Stimulated activated CD8-positive, alpha-beta memory T cell treated with anti-CD3 and anti-CD28 coated beads, Interleukin-15, amount 100 ng/mL, for 48 hours (primary cell): ENCODE results near the gene C1orf87.

Experiments
- DNase-seq, 2 donors: peaks; one replicate each; pipeline ENCODE4 v3.0.0-alpha.2; 2020; ENCODE audit warnings: low read depth in 2 of 2

Gene C1orf87

DNA sequence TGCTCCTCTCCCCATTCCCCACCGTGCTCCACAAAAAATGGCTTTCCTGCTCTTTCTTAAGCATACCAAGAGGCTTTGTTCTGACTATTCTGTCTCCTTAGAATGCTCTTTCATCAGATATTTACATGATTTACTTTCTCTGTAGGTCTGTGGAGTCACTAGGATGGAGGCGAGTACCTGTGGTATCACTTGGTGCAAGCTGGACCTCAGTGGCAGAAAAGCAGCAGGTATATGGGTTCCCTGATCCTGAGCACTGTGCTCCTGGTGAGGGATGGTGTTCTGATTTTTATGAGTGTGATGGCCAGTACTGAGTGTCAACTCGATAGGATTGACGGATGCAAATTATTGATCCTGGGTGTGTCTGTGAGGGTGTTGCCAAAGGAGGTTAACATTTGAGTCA lies 10.0 kb downstream of the C1orf87 start:
- no peak for DNase-seq

DNA sequence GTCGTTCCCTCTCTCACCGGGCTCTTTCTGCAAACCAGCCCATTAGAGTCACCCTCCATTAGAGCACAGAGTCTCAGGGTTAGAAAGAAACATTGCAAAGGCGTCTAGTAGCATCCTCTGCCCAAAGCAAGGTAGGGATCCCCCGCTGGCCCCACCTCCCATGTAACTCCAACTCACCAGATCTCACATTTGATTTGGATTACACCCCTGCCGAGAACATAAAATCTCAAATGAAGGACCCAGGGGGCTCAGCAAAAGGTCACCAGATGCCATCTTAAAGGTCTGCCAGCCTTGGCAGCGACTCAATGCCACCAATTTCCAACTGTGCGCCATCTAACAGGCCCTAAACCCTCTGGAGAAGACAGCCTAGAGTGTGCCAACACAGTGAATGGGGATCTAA lies 14.1 kb downstream of the C1orf87 start:
- DNase-seq: no peak

GRCh38 chr1:60055336-60055735 lies 18.2 kb downstream of the C1orf87 start:
- DNase-seq: no peak

DNA sequence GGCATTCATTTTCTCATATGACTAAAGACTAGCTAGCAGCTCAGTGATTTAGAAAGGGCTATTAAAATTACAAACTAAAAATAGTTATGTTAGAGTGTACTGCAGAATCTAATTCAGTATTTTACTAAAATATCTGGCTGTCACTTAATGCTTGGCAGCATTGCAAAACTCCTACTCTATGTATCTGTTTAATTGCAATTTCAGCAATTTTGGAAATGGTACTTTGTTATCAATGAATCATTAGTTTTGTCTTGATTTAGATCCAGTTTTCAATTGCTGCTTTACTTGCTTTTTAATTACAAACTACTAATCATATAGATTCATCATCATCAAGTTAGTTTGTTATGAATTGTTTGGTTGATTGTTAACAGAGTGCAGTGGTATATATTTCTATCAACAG lies 19.2 kb downstream of the C1orf87 start:
- no peak for DNase-seq

DNA sequence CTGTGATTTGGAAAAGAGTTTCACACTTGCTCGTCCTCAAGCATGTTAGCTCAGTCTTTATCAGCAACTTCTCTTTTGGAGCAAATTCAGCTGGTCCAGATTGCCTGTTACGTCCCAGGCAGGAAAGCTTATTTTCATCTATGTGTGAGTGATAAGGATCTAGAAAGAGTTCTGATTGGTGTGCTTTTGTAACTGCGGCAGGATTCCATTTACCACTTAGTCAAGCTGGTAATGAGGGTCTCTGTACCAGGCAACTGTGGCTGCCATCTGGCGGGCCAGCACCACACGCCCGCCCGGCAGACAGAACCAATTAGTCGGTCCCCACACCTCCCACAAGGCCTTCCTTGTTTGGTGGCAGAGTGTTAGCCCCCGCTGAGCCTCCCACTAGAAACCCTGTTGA lies 21.0 kb downstream of the C1orf87 start:
- DNase-seq: no peak

GRCh38 chr1:60051191-60051590 lies 22.4 kb downstream of the C1orf87 start:
- no peak for DNase-seq

GRCh38 chr1:60049188-60049587 lies 24.4 kb downstream of the C1orf87 start:
- DNase-seq: no peak

DNA sequence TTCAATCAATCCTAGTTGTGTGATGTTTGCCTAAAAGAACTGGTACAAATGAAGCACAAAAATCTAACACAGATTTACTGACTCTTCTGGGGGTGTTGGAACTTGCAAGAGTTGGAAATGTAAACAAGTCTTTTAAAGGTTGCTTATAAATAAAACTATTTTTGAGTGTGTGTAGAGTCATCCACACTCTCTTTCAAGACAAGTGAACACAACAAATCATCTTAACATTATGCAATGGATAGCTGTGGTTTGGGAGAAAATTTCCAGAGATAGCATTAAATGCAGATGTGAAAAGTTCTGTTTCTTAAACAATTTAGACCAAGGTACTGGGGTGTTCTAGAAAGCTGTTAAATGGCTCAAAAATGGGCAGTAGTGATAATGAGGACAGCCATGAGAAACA lies 28.7 kb downstream of the C1orf87 start:
- no peak for DNase-seq

DNA sequence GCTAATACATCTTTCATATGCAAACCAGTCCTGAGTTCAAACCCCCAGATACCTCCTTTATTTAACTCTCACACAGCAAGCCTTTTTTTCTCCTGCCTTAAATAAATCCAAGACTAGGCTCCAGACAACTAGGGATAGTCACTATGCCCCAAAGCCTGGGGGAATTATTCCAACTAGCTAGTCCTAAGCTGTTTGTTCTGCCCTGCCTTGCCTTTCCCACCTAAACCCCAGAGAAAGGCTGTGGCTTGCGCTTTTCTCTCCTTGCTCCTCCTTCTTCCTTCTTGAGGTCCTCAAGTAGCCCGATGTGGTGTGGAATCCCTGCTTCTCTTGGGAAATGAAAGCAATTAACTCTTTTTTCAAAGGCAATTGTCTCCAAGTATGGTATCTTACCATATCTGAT lies 31.8 kb downstream of the C1orf87 start:
- DNase-seq: no peak

GRCh38 chr1:60037669-60038068 lies 35.9 kb downstream of the C1orf87 start:
- no peak for DNase-seq

GRCh38 chr1:60036856-60037460 lies 36.6 kb downstream of the C1orf87 start:
- no peak for DNase-seq

DNA sequence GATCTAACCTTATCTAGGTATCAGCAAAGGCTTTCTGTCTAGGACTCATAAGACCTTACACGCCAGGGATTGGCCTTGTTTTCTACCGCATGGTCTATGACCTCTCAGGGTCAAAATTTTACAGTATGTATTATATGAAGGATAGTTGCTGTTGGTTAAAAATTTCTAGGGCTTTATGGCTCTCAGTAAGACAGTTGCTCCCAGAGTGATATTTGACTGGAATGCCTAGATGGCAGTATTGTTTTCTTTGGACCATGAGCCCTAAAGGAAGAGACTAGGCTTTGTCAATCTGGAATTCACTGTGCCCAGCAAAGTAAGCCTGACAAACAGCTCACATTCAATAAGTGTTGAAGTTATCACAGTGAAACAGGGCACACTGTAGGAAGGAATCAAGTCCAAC lies 37.6 kb downstream of the C1orf87 start:
- no peak for DNase-seq

- no peak for DNase-seq
Measured at GRCh38 chr1:60034999-60035398, 38.6 kb downstream of the C1orf87 start.

DNA sequence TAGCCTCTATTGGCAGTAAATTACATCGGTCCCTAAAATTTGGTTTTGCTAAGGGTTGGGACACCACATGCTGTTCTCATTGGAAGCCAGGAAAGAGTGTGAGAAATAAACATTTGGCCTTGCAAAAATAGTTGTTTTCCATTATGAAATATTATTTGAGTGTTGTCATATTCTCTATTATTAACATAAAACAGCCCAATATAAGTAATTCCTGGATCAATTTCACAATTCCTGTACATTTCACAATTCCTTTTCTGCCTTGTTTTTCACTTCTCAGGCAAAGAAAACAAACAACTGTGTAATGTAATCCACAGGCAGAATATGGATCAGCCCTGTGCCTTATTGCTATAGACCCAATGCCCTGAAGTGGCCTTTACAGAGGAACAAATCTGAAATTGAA lies 40.5 kb downstream of the C1orf87 start:
- DNase-seq: no peak

DNA sequence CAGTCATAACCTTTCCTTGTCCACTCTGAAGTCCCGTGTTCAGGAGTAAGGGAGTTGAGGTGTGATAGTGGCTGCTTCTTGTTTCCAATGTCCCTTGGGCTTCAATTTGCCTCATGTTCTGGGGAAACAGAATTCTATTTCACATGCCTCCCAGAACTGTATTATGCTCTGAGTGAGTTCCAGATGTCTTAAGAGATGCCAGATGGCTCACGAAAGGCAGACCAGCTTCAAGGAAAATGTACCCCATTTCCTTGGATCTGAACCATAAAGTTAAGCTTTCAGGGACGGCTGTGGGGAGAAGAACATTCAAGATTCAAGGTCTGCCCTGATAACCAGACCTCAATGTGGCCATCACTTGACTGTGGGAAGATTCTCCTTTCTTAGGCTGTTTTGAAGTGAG lies 42.4 kb downstream of the C1orf87 start:
- DNase-seq: no peak

DNA sequence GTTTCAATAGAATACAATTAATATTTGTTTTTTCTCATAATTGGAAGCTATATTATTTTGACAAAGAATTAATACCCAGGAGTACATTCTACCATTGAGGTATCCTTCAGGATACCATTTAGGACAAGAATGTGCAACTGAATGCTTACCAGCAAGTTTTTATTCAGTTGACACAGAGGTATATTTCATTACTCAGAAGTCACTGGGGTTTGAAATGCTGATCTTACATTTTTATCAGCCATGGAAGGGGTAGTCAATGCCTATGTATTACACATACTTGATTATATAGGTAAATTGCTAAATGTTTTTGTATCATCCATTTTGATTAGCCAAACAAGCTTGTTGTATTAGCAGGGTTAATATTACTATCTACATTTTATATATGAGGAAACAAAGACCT lies 48.0 kb downstream of the C1orf87 start:
- no peak for DNase-seq

DNA sequence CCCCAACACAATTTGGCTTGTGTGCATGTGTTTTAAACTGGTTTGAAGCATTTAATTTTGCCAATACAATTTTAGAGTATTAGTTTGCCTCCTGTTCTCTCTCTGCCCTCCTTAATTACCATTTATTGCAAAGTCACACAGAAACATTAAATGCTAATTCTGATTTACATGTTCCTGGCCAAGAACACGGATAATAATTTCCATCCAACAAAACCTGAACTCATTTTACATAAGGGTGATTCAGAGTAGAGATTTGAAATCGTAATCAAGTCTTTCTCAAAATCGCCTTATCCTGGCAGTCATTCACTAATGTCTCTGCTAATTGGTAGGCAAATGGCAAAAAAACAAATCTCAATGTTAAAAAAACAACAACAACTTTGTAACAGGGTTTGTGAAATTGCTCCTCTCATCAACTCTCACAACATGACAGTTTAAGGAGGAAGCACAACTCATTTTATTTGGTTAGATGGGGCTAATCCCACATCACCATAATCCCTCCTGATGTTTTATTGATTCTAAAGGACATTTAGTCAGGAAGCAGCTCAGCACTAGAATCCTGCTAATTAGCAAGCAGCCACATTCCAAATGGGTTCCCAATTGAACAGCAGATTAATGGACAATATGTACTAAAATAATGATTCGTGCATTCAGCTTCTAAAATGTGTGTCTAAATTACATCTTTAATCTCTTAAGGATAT lies 55.9 kb downstream of the C1orf87 start:
- no peak for DNase-seq

DNA sequence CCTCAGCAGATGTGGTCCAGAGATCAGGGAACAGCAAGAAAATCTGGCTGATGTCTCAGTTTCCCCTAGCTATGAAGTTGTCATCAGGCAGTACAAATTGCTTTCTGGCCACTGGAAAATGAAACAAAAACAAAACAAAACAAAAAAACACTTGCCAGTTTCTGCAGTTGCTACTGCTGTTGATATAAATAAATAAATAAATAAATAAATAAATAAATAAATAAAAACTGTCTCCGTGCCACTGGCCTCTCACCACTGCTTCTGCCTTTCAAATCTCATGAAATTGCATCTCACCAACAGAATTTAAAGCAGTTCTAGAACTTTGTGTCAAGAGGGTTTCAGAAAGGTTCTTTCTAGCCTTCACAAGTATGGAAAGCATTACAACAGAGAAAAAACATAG lies 62.9 kb downstream of the C1orf87 start:
- no peak for DNase-seq

- DNase-seq: no peak
Measured at GRCh38 chr1:60008500-60008899, 65.1 kb downstream of the C1orf87 start.

- DNase-seq: no peak
Measured at GRCh38 chr1:60000625-60001024, 72.9 kb downstream of the C1orf87 start.

GRCh38 chr1:59999746-60000145 lies 73.8 kb downstream of the C1orf87 start:
- no peak for DNase-seq

GRCh38 chr1:59999006-59999405 lies 74.6 kb downstream of the C1orf87 start:
- DNase-seq: no peak

GRCh38 chr1:59997479-59998115 lies 76.0 kb downstream of the C1orf87 start:
- no peak for DNase-seq
